Limb (tissue), 2 donors: ENCODE results near the gene SBK1.
A peak's percentile ranks its signal among the peaks of the same experiment; 100 is the strongest.
"Not testable (repeated sequence)": the region's sequence is repeated elsewhere in the genome, so short reads cannot be mapped to it uniquely, and the experiment has no call there.

Experiments used
- DNase-seq, 2 donors: peaks; one replicate each; pipeline ENCODE4 v3.0.0-alpha.2; 2016; ENCODE audit errors: extremely low spot score in 2 of 2

Gene SBK1

DNA sequence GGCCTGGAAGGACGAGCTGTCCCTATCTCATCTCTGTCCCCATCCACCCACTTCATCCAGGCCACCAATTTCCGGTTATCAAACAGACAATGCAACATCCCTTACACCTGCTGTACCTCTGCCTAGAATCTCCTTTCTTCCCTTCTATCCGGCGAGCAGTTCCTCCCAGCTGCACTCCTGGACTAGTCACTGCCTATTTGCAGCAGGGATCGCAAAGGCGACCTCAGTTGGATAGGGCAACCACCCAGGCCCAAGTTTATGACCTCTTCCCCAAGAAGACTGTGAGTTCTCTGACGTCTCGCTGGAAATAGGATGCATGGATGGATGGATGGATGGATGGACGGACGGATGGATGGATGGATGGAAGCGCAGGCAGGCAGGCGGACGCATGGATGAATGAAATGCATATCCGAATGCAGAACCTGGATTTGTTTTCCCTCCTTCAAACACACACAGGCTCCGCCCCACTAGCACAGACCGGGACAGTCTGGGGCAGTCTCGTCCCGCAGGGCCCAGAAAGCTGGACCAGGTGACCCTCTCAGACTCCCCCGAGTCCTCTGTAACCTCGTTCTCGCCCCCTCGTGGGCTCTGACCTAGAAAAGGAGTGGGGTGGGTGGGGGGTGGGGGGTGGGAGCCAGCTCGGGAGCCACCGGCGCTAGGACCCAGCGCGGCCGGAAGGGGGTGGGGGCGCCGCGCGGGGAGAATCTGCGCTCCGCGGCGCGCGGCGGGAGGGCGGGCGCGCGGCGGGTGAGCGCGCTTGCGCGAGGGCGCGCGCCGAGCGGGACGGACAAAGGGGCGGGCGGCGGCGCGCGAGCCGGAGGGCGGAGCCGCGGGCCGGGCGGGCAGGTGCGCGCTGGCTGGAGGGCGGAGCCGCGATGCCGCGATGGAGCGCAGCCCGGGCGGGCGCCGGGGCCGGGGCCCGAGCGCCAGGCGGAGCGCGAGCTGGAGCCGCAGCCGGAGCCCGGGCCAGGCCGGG is at the start of gene SBK1:
Gene SBK1 (plus strand): TSS at position 875 of the 976 bp plus-strand sequence. CDS start 24,867 bp downstream, outside the sequence.
- DNase-seq = peak; percentile 79 to 89

DNA sequence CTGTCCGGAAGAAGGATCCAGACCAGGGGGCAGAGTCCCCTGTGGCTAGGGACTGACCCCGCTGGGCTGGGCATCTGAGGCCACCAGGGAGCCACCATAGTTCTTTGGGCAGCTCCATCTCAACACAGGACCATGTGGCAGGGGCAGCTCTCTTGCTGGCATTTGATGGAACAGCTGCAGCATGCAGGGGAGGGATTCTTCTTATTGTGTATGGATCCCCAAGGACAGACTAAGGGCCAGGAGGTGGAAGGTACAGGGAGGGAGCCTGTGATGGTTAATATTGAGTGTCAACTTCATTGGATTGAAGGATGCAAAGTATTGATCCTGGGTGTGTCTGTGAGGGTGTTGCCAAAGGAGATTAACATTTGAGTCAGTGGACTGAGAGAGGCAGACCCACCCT is 42.8 kb upstream of the SBK1 start:
- not testable (repeated sequence) for DNase-seq

DNA sequence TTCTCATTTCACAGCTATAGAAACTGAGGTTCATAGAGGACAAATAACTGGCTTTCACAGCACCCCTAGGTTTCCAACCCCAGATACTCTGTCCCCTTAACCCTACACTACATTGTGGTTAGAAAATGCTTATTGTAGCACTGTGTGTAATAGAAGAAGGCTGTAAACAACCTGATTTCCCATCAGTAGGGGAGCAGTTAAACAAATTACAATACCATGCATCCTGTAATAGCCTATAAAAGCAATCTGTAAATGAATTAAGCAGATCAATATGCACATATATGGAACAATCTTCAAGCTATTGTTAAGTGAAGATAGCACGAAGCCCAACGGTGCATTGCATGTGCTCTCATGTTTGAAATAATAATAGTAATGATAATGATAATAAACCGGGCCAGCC is 41.3 kb upstream of the SBK1 start:
- DNase-seq = no peak

DNA sequence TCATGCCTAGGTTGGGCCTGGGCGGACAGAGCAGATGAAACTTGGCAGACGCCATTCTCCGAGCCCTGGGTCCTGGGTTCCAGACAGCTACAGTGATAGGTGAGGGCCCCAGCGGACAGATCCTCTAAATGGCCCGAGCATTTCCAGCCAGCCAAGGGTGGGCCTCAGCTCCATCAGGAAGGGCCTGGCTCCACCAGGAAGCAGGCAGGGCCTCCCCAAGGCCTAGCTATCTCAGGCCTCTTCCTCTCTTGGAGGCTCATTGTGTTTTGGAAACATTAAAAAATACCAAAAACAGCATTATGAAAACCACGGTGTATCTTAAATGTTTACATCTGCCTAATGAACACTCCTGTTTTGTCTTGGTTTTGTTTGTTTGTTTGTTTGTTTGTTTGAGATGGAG is 38.2 kb upstream of the SBK1 start:
- DNase-seq = no peak

DNA sequence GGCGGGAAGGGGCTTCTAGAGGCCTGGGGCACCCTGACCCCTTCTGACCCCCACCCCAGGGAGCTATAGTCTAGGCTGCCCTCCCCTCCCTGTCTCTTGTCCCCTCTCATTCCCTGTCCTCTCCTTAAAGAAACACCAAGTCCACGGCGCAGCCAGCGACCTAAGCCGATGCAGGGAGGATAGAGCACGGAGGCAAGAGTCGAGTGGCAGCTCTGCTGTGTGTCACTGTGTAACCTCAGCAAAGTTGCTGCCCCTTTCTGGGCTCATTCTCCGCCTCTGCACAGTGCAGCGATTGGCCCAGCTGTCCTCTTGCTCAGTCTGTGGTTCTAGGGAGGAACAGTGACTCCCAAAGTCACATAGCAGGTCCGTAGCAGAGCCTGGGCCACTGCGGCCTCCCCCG is 36.5 kb upstream of the SBK1 start:
- no peak for DNase-seq

DNA sequence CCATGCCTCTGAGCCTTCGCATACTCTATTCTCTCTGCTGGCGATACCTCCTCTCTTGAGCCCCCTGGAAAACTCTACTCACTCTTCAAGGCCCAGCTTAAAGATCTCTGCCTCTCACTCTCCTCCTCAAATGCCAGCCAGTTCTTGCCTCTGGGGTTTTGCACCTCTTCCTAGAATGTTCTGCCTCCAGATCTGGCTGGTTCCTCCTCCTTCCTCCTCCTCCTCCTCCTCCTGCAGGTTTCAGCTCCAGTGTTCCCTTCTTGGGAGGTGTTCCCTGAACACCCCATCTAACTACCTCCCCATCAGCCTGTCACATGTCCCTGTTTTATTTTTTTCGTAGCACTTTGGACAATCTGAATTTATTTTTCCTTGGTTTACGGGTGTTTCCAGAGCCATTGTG is 35.1 kb upstream of the SBK1 start:
- no peak for DNase-seq

DNA sequence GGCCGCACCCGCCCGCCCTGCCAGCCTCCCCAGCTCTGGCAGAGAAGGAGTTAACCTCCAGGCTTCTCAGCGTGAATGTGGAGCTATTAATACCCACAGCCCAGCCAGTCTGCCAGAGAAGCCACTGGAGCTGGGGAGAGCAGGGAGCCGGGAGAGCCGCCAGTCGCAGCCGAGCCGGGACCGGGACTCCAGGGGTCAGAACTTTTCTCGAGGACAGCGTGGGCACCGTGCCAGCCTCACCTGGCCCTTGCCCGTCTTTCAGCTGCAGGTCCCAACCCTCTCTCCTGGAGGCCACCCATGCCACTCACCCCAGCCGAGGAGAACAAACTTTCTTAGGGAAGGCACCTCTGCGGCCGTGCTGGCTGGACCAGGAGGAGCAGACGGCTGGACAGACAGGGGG is 33.8 kb upstream of the SBK1 start:
- DNase-seq = peak; percentile 43 to 61

DNA sequence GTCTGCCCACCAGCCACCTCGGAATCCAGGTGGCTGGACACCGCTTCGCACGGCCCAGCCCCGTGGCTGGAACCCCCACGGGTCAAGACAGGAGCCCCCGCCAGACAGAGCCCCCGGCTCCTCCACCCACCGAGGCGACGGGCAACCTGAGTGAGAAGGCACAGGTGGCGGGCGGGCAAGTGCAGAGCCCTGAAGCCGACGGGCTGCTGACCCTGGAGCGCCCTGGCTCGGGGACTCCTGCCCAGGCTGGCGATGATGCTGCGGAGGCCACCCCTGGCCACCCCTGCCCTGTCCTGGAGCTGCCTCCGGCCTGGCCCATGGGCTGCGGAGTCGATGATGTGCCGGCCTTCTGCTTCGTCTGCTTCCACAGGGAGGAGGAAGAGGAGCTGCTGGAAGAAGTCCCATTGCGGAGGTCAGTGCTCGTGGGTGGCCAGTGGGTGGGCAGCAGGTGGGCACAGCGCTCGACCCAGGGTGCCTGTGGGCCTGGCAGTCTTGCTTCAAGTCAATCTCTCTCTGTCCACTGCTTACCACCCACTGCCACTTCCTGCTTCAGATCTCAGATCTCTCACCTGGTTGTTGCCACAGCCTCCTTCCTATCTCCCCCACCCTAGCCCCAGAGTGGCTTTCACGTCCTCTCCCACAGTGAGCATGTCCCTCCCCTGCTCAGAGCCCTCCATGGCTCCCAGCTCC is 33.1 kb upstream of the SBK1 start:
- no peak for DNase-seq

DNA sequence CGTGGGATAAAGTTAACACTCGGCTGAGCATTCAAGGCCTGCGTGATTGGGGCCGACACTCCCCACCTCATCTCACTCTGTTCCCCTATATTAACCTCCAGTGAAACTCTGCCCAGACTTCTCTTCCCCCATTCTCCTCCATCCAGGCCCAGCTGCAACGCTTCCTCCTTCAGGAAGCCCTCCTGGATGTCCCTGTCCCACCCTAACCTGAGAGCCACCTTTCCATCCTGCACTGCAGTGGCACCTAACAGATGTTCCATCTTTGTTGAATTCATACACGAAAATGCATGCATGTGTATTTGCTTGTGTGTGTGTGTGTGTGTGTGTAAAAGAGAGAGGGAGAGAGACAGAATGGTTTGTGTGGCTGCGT is 32.6 kb upstream of the SBK1 start:
- DNase-seq = no peak

DNA sequence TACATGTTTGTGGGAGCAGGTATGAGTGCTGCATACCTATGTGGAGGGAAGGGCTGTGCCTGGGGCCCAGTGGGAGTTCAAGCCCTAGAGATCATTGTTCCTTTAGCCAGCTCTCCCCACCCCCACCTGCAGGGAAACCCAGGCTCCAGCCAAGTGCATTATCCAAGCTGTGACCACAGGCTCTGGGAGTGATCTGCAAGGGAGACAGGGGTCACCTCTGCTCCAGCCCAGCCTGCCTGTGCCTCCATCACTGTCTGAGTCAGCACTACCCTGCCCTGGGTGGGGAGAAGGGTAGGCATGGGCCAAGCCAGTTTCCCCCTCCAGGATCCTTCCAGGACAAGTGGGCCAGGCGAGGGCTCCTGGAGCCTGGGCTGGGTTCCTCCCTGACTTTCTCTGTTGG is 32.1 kb upstream of the SBK1 start:
- DNase-seq = no peak

DNA sequence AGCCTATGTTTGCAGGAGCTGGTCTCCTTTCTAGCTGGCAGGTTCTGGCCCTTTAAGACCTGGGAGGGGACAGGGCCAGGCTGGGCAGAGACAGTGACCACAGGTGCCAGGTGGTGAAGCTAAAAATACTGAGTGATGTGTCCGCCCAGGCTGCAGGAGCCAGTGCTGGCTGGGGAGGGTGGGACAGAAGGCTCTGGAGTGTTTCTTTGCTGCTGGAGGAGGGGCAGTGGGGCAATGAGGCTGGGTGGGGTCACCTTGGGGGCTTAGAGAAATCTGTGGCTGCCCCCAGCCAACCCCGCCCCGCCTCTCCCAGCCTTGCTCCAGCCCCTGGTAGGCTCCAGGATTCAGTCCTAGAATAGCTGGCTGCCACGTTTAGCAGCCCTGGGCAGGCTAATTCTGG is 30.4 kb upstream of the SBK1 start:
- no peak for DNase-seq

DNA sequence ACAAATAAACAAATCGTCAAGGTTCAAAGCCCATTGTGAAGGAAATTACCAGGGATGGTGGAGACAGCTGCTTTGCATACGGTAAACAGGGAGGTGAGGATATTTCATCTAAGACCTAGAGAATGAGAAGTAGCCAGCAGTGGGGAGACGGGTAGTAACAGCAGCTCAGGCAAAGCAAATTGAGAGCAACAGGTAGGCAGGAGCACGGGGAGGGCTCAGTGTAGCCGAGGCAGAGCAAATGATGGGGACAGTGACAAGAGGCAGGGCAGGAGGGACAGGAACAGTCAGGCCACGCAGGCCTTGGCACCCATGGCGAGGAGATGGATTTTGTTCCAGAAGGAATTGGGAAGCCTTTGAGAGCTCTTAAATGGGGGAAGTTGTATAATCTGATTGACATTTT is 29.0 kb upstream of the SBK1 start:
- no peak for DNase-seq

DNA sequence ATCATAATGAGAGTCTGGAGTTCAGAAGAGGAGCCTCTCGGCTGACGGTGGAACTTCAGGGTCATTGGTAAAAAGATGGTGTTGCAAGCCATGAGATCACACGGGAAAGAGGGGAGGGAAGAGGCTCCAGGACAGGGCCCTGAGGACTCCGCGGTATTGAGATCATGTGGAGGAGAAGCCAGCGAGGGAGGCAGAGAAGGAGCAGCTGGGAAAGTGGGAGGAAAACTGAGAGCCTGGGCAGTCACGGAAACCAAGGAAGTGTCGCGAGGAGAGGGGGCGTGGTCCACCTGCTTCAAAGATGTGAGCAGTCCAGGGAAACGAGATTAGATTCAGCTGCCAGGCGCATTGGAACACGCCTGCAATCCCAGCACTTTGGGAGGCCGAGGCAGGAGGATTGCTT is 27.7 kb upstream of the SBK1 start:
- DNase-seq = no peak

DNA sequence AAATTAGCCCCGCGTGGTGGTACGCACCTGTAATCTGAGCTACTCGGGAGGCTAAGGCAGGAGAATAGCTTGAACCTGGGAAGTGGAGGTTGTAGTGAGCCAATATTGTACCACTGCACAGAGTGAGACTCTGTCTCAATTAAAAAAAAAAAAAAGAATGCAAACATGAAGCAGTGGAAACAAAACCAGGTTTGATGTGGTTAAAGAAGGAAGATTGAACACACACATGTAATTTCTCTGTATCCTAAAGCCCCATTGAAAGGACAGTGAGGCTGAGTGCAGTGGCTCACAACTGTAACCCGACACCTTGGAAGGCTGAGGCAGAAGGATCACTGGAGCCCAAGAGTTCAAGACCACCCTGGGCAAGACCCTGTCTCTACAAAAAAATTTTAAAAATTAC is 26.5 kb upstream of the SBK1 start:
- DNase-seq = no peak

DNA sequence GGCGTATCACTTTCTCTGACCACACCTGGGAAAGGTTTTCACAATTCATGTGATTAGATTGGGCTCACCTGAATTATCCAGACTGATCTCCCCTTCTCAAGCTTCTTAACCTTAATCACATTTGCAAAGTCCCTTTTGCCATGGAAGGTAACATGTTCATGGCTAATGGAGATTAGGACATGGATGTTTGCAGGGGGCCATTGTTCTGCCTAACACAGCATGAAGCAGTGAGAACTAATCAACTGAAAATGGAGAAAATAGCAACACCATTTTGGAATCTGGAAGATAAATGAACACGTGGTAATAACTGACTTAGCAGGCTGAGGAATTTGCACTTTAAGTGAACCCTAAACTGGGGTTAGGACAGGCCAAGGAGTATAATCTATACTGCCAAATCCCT is 25.0 kb upstream of the SBK1 start:
- no peak for DNase-seq

DNA sequence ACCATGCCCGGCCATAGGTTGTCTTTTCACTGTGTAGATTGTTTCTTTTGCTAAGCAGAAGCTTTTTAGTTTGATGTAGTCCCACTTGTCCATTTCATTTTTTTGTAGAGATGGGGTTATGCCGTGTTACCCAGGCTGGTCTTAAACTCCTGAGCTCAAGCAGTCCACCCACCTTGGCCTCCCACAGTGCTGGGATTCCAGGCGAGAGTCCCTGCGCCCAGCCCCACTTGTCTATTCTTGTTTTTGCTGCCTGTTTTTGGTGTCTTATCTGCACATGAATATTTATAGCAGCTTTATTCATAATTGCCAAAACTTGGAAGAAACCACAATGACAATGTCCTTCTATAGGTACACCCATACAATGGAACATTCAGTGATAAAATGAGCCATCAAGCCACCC is 18.8 kb upstream of the SBK1 start:
- no peak for DNase-seq

DNA sequence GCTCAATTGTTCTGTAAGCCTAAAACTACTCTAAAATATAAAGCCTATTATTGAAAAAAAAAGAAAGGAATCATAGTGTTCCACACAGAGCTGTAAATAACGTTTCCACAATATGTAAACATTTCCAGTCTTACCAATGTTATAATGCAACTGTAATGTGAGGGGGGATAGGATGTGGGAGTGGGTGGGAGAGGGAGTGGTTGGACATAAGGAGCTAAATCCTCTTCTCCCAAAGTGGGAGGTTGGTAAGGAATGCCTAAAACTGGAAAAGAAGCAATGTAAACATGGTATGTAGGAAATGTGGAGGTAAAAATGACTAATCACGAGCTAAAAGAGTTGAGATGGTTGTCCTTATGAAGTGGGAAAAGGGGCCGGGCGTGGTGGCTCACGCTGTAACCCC is 17.6 kb upstream of the SBK1 start:
- DNase-seq = no peak

DNA sequence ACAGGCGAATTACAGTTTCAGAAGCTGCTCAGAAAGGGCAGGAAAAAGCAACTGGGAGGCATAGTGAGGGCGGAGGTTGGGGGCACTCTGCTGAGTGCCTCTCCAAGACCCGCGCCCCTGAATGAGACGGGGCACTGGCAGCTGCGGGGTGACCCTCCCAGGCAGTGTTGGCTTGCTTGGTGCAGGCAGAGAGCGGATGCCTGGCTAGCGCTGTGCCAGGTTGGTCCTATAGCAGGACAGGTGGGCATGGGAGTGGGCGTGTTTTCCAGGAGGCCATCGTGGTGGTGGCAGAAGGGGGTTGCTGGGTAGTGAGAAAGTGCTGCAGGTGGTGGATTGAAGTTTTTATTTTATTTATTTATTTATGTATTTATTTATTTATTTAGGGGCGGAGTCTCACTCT is 16.0 kb upstream of the SBK1 start:
- DNase-seq = no peak

DNA sequence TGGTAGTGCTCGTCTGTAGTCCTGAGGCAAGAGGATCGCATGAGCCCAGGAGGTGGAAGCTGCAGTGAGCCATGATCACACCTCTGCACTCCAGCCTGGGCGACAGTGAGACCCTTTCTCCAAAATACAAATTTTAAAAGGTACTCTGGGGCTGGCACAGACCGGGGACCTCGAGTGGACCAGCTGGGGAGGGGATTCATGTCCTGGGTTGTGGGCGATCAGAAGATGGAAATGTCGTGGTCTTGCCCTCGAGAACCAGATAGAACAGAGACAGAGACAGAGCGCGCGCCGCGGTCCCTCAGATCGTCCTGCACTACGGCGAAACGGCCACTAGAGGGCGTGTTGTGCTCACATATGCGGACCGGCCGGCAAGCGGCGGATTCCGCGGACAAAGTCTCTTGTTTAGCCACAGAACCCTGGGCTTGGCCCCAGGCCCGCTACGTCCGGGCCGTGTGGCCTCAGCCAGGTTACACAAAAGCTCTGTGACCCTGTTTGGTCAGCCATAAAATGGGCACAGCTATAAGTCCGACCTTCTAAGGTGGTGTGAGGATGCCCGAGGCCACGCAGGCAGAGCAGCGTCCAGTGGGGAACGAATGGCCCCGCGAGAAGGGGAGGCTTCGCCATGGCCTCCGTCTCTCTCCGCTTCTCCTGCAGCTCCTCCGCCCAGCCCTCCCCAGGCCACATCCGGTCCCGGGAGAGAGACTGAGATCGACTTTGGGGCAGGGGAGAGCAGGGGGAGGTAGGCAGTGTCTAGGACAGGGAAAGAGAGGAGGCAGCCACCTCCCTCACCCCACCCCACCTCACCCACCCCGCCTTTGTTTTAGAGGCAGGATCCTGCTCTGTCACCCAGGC is 14.6 kb upstream of the SBK1 start:
- DNase-seq = peak; percentile 76 to 90

DNA sequence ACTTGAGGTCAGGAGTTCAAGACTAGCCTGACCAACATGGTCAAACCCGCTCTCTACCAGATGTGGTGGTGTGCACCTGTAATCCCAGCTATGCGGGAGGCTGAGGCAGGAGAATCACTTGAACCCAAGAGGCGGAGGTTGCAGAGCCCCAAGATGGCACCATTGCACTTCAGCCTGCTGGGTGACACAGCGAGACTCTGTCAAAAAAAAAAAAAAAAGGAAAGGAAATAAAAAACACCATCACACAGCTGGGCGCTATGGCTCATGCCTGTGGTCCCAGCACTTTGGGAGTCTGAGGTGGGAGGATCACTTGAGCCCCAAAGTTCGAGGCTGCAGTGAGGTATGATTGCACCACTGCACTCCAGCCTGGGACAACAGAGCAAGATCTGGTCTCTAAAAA is 13.3 kb upstream of the SBK1 start:
- DNase-seq = no peak

DNA sequence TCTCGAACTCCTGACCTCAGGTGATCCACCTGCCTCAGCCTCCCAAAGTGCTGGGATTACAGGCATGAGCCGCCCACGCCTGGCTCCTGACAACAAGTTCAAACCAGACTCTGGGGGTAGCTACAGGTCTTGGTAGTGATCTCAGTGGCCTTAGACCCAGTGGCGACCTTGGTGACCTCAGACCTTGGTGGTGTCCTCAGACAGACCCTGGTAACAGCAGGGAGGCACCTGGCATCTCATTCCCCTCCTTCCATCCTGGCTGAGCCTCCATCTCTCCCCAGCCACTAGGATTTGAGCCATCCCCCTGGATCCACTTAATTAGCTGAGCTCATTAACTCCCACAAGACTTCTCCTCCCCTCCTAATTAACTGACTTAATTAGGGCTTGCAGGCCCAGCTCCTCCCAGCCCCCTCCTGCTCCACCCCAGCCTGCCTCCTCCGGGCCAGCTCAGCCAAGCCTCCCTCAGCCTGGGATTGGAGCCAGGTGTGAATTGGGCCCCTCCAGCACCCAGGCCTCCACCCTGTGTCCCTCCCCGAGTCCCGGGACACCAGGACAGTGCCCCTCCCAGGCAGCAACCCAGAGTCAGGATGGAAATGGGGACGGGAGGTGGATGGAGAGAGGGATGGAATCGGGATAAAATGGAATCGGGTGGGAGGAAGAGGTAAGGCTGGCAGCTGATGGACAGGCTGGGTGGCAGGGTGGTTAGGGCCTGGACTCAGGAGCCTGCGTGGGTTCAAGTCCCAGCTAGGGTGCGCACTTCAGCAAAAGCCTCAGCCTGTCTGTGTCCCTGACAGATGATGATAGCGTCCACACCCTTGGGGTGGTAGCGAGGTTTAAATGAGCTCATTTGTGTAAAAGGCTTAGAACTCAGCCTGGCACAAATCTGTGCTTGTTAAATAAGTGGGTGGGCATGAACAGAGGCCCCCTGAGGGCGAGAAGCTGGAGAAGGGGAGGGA is 11.2 kb upstream of the SBK1 start:
- no peak for DNase-seq
